IPS-18c (cell line): ENCODE data around the gene MYH11.

Experiments
- H3K4me3 ChIP-seq: 2 replicates; pipeline ENCODE4 v1.7.0; 2013; ENCODE audit warnings: low read depth, mild to moderate bottlenecking, low read length, moderate library complexity; ENCODE audit not compliant: insufficient read depth
- H3K9me3 ChIP-seq: one replicate; pipeline ENCODE4 v1.6.1; 2013; ENCODE audit warnings: mild to moderate bottlenecking, low read length, moderate library complexity; ENCODE audit not compliant: control insufficient read depth, insufficient read depth

The MYH11 gene

DNA sequence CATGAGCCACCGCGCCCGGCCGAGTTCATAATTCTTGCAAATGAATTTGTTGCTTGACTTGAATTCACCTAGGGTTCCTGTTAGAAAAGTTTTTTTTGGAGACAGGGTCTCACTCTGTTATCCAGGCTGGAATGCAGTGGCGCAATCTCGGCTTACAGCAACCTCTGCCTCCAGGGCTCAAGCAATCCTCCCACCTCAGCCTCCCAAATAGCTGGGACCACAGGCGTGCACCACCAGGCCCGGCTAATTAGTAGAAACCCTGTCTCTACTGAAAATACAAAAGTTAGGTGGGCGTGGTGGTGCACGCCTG lies 99.8 kb downstream of the MYH11 start:
- H3K9me3 ChIP-seq = peaks cover 2% of the 10 kb centered on the region
- no peak overlapping the region for H3K4me3 ChIP-seq

DNA sequence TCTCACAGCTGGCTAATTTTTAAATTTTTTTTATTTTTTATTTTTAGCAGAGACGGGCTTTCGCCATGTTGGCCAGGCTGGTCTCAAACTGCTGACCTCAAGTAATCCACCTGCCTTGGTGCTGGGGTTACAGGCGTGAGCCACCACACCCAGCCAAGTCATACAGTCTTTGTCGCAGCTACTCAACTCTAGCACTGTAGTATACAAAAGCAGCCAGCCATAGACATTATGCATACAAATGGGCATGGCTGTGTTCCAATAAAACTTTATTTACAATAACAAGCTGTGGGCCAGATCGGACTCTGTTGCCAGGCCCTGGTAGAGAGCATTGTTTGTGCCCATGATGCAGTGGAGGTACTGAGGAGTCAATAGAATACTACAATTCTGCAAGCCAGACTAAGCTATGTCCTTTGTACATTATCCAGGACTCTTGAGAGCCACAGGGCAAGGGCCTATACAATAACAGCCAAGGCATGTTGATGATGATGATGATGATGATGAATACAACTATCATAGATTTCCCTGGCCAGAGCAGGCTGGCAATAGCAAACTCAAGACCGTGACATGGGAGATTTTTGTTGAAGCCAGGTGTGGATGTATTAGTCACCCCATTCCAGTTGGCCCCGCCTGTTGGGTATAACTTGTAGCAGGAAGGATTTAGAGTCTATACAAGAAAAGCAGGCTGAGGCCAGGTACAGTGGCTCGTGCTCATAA lies 101.8 kb downstream of the MYH11 start:
- Histone ChIP-seq H3K9me3 (peaks cover 2% of the 10 kb centered on the region), H3K4me3 (no peak overlapping the region)

DNA sequence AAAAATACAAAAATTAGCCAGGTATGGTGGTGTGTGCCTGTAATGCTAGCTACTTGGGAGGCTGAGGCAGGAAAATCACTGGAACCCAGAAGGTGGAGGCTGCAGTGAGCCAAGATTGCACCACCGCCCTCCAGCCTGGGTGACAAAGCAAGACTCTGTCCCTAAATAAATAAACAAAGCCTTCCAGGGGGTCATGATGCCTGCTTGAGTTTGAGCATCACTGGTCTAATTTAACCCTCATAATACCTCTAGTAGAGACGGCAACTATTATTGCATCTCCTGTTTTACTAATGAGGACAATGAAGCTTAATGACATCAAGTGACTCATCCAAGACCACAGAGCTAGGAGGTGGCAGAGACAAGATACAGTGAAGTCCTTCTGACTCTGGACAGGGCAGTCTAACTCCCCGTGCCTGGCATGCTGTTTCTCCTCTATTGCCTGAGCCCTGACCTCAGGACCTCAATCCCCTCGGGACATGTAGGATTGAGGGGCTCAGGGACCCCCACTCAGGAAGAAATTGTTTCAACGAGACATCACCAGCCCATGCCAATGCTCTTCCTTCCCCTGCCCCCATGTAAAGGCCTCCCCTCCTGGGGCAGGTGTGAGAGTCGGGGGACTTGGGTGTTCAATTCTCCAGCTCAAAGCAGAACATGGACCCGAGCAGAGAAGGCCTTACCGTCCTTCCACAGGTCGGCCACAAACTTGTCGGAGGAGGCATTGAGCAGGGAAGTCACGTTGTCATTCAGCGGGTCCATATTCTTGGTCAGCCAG lies 103.9 kb downstream of the MYH11 start:
- Histone ChIP-seq H3K9me3 (peaks cover 2% of the 10 kb centered on the region), H3K4me3 (no peak overlapping the region)

DNA sequence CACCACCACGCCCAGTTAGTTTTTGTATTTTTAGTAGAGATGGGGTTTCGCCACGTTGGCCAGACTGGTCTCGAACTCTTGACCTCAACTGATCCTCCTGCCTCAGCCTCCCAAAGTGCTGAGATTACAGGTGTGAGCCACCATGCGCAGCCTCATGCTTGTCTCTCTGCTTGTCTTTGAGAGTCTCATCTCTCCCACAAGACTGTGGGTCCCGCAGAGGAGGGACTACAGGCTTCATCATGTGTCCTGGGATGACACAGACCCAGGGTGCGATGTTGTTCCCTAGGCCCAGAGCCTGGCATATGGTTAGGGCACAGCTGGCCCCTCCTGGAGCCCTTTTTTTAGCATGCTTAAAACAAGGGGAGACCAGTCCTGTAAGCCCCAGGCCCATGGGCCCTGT lies 104.9 kb downstream of the MYH11 start:
- Histone ChIP-seq H3K4me3 (no peak overlapping the region), H3K9me3 (peaks cover 2% of the 10 kb centered on the region)

DNA sequence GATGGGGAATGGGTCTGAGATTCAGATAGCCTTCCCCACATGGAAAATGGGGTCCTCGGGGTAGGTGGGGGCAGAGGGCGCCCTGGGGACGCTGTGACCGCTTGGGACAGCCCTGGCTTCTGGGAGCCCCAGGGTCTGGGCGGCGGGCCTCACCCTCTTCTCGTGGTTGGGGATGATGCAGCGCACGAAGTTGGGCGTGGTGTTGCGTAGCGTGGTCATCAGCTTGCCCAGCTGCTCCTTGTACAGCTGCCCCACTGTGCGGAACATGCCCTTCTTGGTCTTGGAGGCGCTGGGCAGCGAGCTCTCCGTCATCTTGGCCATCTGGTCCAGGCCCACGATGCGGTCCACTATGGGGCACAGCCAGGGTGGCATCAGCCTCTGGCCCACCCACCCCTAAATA lies 106.8 kb downstream of the MYH11 start:
- H3K9me3 ChIP-seq = peaks cover 2% of the 10 kb centered on the region
- no peak overlapping the region for H3K4me3 ChIP-seq

DNA sequence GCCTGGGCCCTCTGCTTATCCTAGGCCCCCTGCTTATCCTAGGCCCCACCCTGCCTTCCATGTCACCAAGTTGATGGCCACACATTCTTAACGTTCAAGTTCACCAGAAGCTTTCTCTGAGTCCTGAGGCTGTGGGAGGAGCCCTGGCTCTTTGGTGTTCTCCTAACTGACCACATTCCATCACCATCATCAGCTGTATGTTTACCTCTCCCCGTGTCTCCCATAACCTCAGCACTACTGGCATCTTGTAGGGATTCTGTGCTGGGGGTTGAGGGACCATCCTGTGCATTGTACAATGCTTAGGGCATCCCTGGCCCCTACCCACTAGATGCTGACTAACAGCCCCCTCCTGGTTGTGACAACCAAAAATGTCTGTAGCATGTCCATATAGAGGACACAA lies 107.5 kb downstream of the MYH11 start:
- no peak overlapping the region for H3K4me3 ChIP-seq
- peaks cover 2% of the 10 kb centered on the region for H3K9me3 ChIP-seq

DNA sequence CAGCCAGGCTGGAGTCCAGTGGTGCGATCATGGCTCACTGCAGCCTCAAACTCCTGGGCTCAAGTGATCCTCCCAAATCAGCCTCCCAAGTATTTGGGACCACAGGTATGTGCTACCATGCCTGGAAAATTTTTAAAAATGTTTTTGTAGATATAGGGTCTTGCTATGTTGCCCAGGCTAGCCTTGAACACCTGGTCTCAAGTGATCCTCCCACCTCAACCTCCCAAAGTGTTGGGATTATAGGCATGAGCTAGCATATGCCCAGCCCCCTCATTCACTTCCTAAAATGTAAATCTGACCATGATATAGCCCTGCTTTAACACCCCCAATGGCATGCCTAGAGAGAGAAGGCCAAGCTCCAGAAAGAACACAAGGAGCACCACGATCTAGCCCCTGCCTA lies 108.2 kb downstream of the MYH11 start:
- Histone ChIP-seq H3K4me3 (no peak overlapping the region), H3K9me3 (peaks cover 2% of the 10 kb centered on the region)

DNA sequence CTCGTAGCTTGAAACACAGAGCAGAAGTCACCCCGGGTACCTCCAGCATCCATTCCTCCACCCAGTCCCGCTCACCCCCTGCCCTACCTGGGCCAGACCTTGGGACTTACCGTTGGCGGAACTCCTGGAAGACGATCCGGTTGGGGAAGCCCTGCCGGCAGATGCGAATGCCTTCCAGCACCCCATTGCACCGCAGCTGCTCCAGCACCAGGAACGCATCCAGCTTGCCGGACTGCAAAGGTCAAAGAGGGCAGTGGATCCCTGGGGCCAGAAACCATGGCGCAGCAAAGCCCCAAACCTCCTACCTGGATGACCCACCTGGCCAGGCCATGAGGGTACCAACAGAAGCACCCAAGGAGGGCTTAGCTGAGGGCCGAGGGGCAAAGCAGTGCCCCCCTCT lies 108.9 kb downstream of the MYH11 start:
- Histone ChIP-seq H3K4me3 (no peak overlapping the region), H3K9me3 (no peaks in the 10 kb centered on the region)

DNA sequence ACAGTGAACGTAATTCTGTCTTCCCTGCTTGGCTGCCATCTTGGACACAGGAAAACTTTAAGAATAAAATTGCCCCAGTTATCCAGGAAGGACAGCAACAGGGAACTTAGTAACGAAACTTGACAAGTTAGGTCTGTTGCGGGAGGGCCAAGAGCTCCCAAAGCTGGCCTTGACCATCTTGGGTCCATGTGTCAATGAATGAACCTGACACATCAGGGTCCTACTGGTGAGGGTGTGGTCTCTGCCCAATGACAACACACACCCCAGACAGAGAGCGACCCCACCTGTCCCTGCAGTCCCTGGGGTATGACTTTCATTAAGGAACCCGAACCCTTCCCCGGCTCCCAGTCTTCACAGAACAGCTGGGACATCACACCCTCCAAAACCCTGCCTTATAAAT lies 110.5 kb downstream of the MYH11 start:
- H3K9me3 ChIP-seq = no peaks in the 10 kb centered on the region
- H3K4me3 ChIP-seq = no peak overlapping the region

DNA sequence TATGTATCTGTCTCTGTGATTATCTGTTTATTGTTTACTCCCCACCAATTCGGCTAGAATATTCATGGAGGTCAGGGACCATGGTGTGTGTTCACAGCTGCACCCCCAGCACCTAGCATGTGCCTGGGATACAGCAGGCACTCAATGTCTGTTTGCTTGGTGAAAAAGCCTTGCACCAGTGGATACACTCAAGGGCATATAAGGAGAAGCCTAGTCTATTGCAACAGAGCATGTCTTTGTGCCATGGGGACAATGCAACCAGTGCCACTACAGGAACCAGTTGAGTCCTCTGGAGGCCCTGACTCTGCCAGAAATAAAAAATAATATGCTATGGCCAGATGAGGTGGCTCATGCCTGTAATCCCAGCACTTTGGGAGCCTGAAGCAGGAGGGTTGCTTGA lies 113.2 kb downstream of the MYH11 start:
- no peaks in the 10 kb centered on the region for H3K9me3 ChIP-seq

DNA sequence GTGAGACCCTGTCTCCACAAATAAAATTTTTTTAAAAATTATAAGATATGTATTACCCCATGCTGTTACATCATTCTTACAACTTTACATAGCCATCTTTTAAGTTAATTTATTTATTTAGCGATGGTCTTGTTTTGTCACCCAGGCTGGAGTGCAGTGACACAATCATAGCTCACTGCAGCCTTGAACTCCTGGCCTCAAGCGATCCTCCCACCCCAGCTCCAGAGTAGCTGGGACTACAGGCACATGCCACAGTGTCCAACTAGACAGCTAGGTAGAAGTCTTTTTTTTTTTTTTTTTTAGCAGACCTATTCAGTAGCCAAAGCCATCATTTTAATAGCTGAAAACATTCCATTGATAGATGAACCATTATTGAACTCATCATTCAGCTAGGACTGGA lies 114.1 kb downstream of the MYH11 start:
- H3K9me3 ChIP-seq = no peaks in the 10 kb centered on the region
- no peak overlapping the region for H3K4me3 ChIP-seq

More for the DNA sequence above, 113.2 kb downstream of the MYH11 start:
- H3K4me3 ChIP-seq = no peak overlapping the region

DNA sequence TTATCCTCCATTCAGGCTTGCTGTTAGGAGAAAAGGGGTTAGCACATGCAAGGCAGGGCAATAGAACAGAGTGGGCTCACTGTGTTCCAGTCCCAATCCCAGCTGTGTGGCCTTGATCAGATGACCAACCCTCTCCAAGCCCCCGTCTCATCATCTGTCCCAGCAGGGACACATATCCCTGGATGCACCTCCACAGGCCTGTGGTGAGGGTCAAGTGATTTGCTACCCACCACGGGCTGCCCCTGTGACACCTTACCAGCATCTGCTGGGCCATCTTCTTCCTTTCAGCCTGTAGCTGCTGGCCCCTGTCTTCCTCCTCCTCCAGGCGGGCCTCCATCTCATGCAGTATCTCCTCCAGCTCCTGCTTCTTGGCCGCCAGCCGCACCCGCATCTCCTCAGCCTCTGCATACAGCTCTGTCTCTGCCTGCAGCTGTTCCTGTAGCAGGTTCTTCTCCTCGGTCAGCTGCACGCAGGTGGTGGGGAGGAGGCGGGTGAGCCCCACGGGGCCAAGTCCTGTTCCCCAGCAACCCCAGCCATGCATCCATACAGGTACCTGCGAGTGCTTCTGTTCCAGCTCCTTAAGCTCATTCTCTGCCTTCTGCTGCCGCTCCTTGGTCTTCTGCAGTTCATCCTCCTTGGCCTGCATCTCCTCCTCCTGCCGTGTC lies 115.5 kb downstream of the MYH11 start:
- no peaks in the 10 kb centered on the region for H3K9me3 ChIP-seq
- H3K4me3 ChIP-seq = no peak overlapping the region

DNA sequence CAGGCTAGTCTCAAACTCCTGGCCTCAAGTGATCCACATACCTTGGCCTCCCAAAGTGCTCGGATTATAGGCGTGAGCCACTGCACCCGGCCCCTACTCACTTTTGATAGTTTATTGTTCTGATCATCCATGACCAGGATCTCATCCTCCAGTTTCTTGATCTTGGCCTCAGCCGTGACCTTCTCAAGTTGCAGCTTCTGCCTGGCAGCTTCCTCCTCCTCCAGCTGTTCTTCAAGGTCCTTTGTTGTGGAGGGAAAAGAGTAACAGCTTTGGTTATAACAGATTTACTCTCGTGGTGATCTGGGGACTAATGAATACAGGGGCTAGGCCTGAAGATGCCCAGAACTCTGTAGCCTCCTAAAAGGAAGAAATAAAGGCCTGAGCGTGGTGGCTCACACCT lies 116.9 kb downstream of the MYH11 start:
- Histone ChIP-seq H3K9me3 (no peaks in the 10 kb centered on the region), H3K4me3 (no peak overlapping the region)

DNA sequence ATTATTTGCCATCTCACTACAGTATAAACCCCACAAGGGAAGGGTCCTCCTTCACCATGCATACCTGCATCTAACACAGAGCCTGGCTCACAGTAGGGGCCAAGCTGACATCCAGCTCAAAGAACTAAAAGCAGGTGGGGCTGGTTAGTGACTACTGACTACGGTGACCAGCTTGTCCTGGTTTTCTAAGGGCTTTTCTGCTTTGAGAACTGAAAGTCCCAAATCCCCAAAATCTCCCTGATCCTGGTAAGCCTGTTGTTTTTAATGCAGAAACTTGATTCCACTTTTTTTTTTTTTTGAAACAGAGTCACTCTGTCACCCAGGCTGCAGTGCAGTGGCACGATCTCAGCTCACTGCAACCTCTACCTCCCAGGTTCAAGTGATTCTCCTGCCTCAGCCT lies 117.4 kb downstream of the MYH11 start:
- no peak overlapping the region for H3K4me3 ChIP-seq
- no peaks in the 10 kb centered on the region for H3K9me3 ChIP-seq

DNA sequence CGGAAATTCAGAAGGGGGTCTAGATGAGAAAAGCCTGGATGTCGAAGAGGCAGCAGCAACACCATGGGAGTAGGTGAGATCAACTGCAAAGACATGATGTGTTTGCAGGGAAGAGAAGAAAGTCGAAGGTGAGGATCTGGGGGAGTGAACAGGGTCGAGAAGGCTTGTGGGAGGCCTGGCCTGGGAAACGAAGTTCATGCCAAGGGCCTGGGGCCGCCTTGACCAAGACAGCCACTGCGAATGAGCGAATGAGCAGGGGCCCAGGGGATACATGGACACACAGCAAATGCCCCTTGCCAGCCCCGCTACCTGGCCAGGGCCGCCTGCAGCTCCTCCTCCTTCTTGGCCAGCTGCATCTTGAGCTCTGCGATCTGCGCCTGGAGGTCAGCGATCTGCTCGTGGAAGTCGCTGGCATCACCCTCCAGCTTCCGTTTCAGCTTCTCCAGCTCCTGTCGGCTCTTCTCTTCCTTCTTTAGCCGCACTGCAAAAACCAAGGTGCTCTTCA lies 119.6 kb downstream of the MYH11 start:
- Histone ChIP-seq H3K9me3 (no peaks in the 10 kb centered on the region), H3K4me3 (no peak overlapping the region)

DNA sequence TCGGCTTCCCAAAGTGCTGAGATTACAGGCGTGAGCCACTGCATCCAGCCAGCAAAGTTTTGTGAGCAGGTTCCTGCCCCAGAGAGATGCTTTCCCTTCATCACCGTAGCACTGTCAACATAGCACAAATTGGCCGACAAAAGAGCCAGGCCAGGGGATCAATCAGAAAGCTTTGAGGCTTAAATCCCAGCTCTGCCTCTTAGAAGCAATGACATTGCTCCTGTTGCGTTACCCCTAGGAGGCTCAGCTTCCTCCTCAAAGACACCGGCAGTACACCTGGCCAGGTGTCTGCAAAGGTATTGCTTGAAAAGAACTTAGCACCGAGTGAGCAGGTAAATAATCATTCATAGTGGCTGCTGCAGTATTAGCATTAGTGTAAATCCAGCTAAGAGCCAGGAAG lies 120.3 kb downstream of the MYH11 start:
- no peak overlapping the region for H3K4me3 ChIP-seq

DNA sequence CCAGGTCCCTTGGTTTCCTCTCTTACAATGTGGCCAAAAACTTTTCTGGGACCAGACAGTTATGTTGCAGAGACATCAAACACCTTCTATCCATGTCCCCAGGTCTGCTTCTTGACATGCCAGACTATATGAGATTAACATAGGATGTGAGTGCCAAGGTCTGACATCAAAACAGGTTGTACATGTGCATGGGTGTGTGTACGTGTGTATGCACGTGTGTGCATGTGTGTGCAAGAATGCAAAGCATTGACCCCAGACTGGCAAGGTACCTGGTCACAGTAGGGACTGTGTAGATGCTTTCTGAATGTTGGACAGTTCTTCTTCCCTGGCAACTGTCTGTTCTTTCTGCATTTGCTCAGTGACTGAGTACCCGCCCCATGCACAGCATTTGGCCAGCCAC lies 121.2 kb downstream of the MYH11 start:
- H3K4me3 ChIP-seq = no peak overlapping the region
- no peaks in the 10 kb centered on the region for H3K9me3 ChIP-seq

More for the DNA sequence above, 120.3 kb downstream of the MYH11 start:
- no peaks in the 10 kb centered on the region for H3K9me3 ChIP-seq

DNA sequence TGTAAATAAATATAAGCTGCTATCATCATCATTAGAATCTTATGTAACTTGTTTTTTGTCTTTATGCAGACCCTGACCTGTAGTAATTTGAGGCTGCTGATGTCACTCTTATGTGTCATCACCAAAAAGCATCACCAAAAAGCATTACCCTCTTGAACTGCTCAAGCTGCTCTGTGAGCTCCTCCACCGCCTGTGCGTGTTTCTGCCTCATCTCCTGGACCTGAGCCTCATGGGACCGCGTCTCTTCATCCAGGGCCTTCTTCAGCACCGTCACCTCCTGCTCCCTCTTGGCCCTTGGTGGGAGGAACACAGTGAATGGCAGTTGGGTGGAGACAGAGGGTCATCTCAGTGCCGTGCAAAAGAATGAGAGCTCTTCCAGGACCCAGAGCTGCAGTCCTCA lies 124.4 kb downstream of the MYH11 start:
- H3K4me3 ChIP-seq = no peak overlapping the region
- no peaks in the 10 kb centered on the region for H3K9me3 ChIP-seq
